Measurements from ENCODE around the gene STPG3. TPM values are rescaled to one million over a fixed set of nuclear protein-coding genes. Genes with fewer than 3 reads are reported as not detected.
A peak's percentile ranks its signal among the peaks of the same experiment; 100 is the strongest.

STPG3 gene
- total and polyA plus RNA-seq, 2 of the 8 experiments (the other 6 are each of a cell fraction or from before 2014, with no cell fraction given): not detected

DNA sequence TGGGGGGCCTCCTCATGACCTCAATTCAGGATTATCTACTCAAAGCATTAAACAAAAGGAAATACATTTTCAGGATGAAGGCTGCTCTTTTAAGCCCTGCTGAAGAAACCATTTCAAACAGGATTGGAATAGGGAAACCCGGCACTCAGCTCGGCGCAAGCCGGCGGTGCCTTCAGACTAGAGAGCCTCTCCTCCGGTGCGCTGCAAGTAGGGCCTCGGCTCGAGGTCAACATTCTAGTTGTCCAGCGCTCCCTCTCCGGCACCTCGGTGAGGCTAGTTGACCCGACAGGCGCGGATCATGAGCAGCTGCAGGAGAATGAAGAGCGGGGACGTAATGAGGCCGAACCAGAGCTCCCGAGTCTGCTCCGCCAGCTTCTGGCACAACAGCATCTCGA is 46.4 kb upstream of the STPG3 start:
- H2BK120ac ChIP-seq (replicated peaks; ENCODE audit: low read depth, low read length): no peak overlapping the region
- H3K27ac ChIP-seq (ENCODE audit: low read depth, low read length): no peak overlapping the region
- peaks cover 0 to 12% of the 10 kb centered on the region in 2 experiments for H4K20me1 ChIP-seq (replicated peaks in 1 of 2; ENCODE audit: control insufficient read depth in 1 of 2, insufficient read depth in 2 of 2, low read length in 2 of 2)
- H3K9me3 ChIP-seq (ENCODE audit: insufficient read depth in 2 of 2, low read depth in 1 of 2, low read length in 1 of 2): no peaks in the 10 kb centered on the region
- H3K23ac ChIP-seq (ENCODE audit: insufficient read length): no peak overlapping the region
- H2BK12ac ChIP-seq (ENCODE audit: low read depth, low read length): no peak overlapping the region
- peaks cover 17% of the 10 kb centered on the region for H3K23me2 ChIP-seq (ENCODE audit: low read depth, low read length)
- H4K5ac ChIP-seq (ENCODE audit: insufficient read length, low read depth, low read length): no peak overlapping the region
- TF ChIP-seq SAP30 (IDR thresholded peaks at IDR 0.05; ENCODE audit: insufficient read depth, insufficient replicate concordance, low read length) (no peak), JUND (IDR thresholded peaks at IDR 0.05; ENCODE audit: low read length) (no peak), MAFK (IDR thresholded peaks at IDR 0.05; ENCODE audit: low read depth, low read length) (no peak), SRF (IDR thresholded peaks at IDR 0.05; ENCODE audit: low read depth, low read length) (no peak), EZH2 (IDR thresholded peaks at IDR 0.05; ENCODE audit: low read depth, low read length, severe bottlenecking) (no peak)
- H4K91ac ChIP-seq (replicated peaks; ENCODE audit: insufficient read length, low read length): no peak overlapping the region
- H2BK15ac ChIP-seq (ENCODE audit: low read length): no peak overlapping the region; the same call in 1 of the 2 replicates
- H2AK5ac ChIP-seq (ENCODE audit: low read depth, low read length): no peak overlapping the region
- H4K8ac ChIP-seq (ENCODE audit: extremely low read depth, insufficient read depth, low read length): peak overlapping the region; percentile 97; the same call in 1 of the 2 replicates
- WGBS, 2 experiments (ENCODE audit: extremely low coverage in 1 of 2, insufficient coverage in 1 of 2, insufficient read length in 1 of 2, insufficient replicate concordance in 2 of 2, low coverage in 1 of 2, low lambda C conversion rate in 2 of 2, missing lambda C conversion rate in 1 of 2): 39% methylated on average over 21 of the region's 21 CpGs; no CpG with 5 or more reads in 1 of the 2 experiments
- no peak overlapping the region for H3K14ac ChIP-seq (ENCODE audit: insufficient read length)
- FAIRE-seq (no peak), DNase-seq (ENCODE audit: low read depth in 1 of 2, low spot score in 2 of 2) (no peak)
- H3K27me3 ChIP-seq (replicated peaks in 1 of 4; ENCODE audit: control insufficient read depth in 3 of 4, extremely low read depth in 1 of 4, insufficient read depth in 3 of 4, low read length in 3 of 4): no peaks in the 10 kb centered on the region
- H3K4me2 ChIP-seq (ENCODE audit: insufficient read depth in 1 of 2, low read depth in 2 of 2, low read length in 2 of 2): peak overlapping the region; percentile 90 to 91
- H3K9ac ChIP-seq (replicated peaks in 1 of 4; ENCODE audit: extremely low read depth in 1 of 4, low read depth in 3 of 4, low read length in 3 of 4): peak overlapping the region; percentile 84 to 99 (median 89)
- H3K36me3 ChIP-seq (ENCODE audit: control insufficient read depth in 2 of 4, insufficient read depth in 4 of 4, low read length in 3 of 4): peaks cover 0 to 4% (median 0%) of the 10 kb centered on the region in 4 experiments; a peak in 1 of 8 replicates
- H2BK20ac ChIP-seq (ENCODE audit: low read length): no peak overlapping the region
- no peak overlapping the region for H3K56ac ChIP-seq (replicated peaks; ENCODE audit: insufficient read length, low read depth, low read length)
- peak overlapping the region; percentile 78 to 96 (median 89) for H3K4me3 ChIP-seq (ENCODE audit: extremely low read depth in 1 of 4, insufficient read depth in 2 of 4, low read depth in 3 of 4, low read length in 4 of 4)
- H3K4ac ChIP-seq (replicated peaks; ENCODE audit: insufficient read length, low read depth, low read length): no peak overlapping the region
- CTCF ChIA-PET (ENCODE audit: partially characterized antibody): interaction anchor here (1.0 to 4.9 kb wide), 9 partner anchors 10 to 175 kb away, joined by 3 to 23 read pairs (median 5); partner anchors contain the start of genes ANAPC2 and SSNA1
- peak overlapping the region; percentile 66; the same call in 1 of the 2 replicates for H2BK5ac ChIP-seq (ENCODE audit: low read depth, low read length)
- H3K79me2 ChIP-seq (ENCODE audit: control insufficient read depth in 1 of 2, insufficient read depth in 2 of 2, low read length in 2 of 2): peaks cover 0 to 46% of the 10 kb centered on the region in 2 experiments; a peak in 3 of 4 replicates
- peaks cover 7 to 25% (median 14%) of the 10 kb centered on the region in 4 experiments for H3K4me1 ChIP-seq (replicated peaks in 1 of 4; ENCODE audit: control insufficient read depth in 3 of 4, insufficient read depth in 4 of 4, low read length in 3 of 4)
- peaks cover 17% of the 10 kb centered on the region for H3K79me1 ChIP-seq (ENCODE audit: low read depth, low read length)
- no peak overlapping the region for H2AFZ ChIP-seq (ENCODE audit: low read length)
- POLR2A ChIA-PET (ENCODE audit: partially characterized antibody): interaction anchor here (0.9 to 69.9 kb wide), 8 partner anchors 13 to 80 kb away, joined by 3 to 1462 read pairs (median 10); partner anchors contain the start of genes ANAPC2, CYSRT1, NELFB and RNF208
- H3K18ac ChIP-seq (ENCODE audit: extremely low read depth, low read length): no peak overlapping the region

All from H1 (cell line).